ENCODE data around the gene FAAP100. TPM values are rescaled to one million over a fixed set of nuclear protein-coding genes. Genes with fewer than 3 reads are reported as not detected.
A peak's percentile ranks its signal among the peaks of the same experiment; 100 is the strongest.
"Not testable (repeated sequence)": the region's sequence is repeated elsewhere in the genome, so short reads cannot be mapped to it uniquely, and the experiment has no call there.

Gene FAAP100
- total RNA-seq, 1 experiment from 2014 or later, result 34.0 TPM

- DNase-seq (ENCODE audit: low read depth, low spot score), result peak; percentile 35
- in situ Hi-C loops (cut with HindIII; ENCODE audit: low pct_unique_long_range_greater_than_20kb, low sequenced_read_pairs), result no loop called here
Measured at GRCh38 chr17:81534157-81535006, 17.8 kb downstream of the FAAP100 start.

- no peak for DNase-seq (ENCODE audit: low read depth, low spot score)
Measured at GRCh38 chr17:81533339-81534141, 18.6 kb downstream of the FAAP100 start.

DNA sequence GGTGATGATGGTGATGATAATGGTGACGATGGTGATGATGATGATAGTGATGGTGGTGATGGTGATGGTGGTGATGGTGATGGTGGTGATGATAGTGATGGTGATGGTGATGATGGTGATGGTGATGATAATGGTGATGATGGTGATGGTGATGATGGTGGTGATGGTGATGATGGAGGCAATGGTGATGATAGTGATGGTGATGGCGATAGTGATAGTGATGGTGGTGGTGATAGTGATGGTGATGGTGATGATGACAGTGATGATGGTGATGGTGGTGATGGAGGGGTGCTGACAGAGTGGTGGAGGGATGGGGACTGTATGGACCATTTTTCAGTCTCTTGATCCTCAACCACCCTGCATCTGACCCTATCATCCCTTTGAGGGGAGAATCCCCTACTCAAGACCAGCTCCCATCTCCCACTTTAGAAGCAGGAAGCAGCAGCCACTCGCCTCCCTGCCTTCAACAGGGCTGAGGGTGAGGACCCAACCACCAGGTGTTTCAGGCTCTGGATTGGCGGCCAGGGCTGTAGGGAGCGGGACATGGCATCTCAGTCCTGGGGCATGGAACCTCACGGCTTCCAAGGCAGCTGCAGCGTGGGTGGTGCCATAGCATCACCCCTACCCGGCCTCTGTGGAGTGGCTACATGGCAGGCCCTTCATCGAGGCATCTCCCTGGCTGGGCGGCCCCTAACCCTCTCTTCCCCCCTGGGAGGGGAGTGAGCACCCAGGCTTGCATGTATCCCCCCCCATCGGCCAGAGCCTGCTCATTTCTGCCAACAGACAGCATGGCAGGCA, 19.5 kb downstream of the FAAP100 start:
- in situ Hi-C loops (cut with HindIII; ENCODE audit: low pct_unique_long_range_greater_than_20kb, low sequenced_read_pairs), result no loop called here

More at GRCh38 chr17:81533339-81534141, 18.6 kb downstream of the FAAP100 start:
- in situ Hi-C loops (cut with HindIII; ENCODE audit: low pct_unique_long_range_greater_than_20kb, low sequenced_read_pairs), result no loop called here

GRCh38 chr17:81531998-81532404, 20.2 kb downstream of the FAAP100 start:
- in situ Hi-C loops (cut with HindIII; ENCODE audit: low pct_unique_long_range_greater_than_20kb, low sequenced_read_pairs), result not testable (repeated sequence)

More for the DNA sequence above, 19.5 kb downstream of the FAAP100 start:
- no peak for DNase-seq (ENCODE audit: low read depth, low spot score)

DNA sequence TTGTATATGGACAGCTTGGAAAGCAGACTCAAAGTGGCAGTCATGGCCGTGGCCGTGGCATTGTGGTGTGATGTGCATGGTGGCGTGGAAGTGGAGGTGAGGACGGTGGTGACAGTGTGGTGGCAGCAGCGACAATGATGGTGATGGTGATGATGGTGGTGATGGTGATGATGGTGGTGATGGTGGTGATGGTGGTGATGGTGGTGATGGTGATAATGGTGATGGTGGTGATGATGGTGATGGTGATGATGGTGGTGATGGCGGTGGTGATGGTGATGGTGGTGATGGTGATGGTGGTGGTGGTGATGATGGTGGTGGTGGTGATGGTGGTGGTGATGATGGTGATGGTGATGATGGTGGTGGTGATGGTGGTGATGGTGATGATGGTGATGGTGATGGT, 21.1 kb downstream of the FAAP100 start:
- DNase-seq (ENCODE audit: low read depth, low spot score); in situ Hi-C loops (cut with HindIII; ENCODE audit: low pct_unique_long_range_greater_than_20kb, low sequenced_read_pairs): not testable (repeated sequence)

More at GRCh38 chr17:81531998-81532404, 20.2 kb downstream of the FAAP100 start:
- not testable (repeated sequence) for DNase-seq (ENCODE audit: low read depth, low spot score)

GRCh38 chr17:81529437-81529803, 22.7 kb downstream of the FAAP100 start:
- in situ Hi-C loops (cut with HindIII; ENCODE audit: low pct_unique_long_range_greater_than_20kb, low sequenced_read_pairs), result no loop called here
- DNase-seq (ENCODE audit: low read depth, low spot score), result no peak

GRCh38 chr17:81528651-81529436, 23.3 kb downstream of the FAAP100 start:
- in situ Hi-C loops (cut with HindIII; ENCODE audit: low pct_unique_long_range_greater_than_20kb, low sequenced_read_pairs), result no loop called here
- DNase-seq (ENCODE audit: low read depth, low spot score), result no peak

- in situ Hi-C loops (cut with HindIII; ENCODE audit: low pct_unique_long_range_greater_than_20kb, low sequenced_read_pairs), result no loop called here
- DNase-seq (ENCODE audit: low read depth, low spot score), result no peak
Measured at GRCh38 chr17:81528384-81528650, 23.8 kb downstream of the FAAP100 start.

- in situ Hi-C loops (cut with HindIII; ENCODE audit: low pct_unique_long_range_greater_than_20kb, low sequenced_read_pairs), result no loop called here
Measured at GRCh38 chr17:81527591-81528383, 24.4 kb downstream of the FAAP100 start, which contains the start of gene FSCN2. FSCN2 (plus strand) TSS chr17:81528377; CDS start chr17:81528532, 155 bp downstream.

GRCh38 chr17:81526662-81527571, 25.2 kb downstream of the FAAP100 start:
- in situ Hi-C loops (cut with HindIII; ENCODE audit: low pct_unique_long_range_greater_than_20kb, low sequenced_read_pairs), result no loop called here
- no peak for DNase-seq (ENCODE audit: low read depth, low spot score)

More at GRCh38 chr17:81527591-81528383, 24.4 kb downstream of the FAAP100 start, which contains the start of gene FSCN2:
- no peak for DNase-seq (ENCODE audit: low read depth, low spot score)

- DNase-seq (ENCODE audit: low read depth, low spot score), result no peak
- in situ Hi-C loops (cut with HindIII; ENCODE audit: low pct_unique_long_range_greater_than_20kb, low sequenced_read_pairs), result no loop called here
Measured at GRCh38 chr17:81524865-81525159, 27.3 kb downstream of the FAAP100 start.

- in situ Hi-C loops (cut with HindIII; ENCODE audit: low pct_unique_long_range_greater_than_20kb, low sequenced_read_pairs), result no loop called here
- DNase-seq (ENCODE audit: low read depth, low spot score), result no peak
Measured at GRCh38 chr17:81524039-81524864, 27.9 kb downstream of the FAAP100 start.

GRCh38 chr17:81523402-81524038, 28.6 kb downstream of the FAAP100 start:
- DNase-seq (ENCODE audit: low read depth, low spot score), result no peak
- in situ Hi-C loops (cut with HindIII; ENCODE audit: low pct_unique_long_range_greater_than_20kb, low sequenced_read_pairs), result no loop called here

Data from SK-MEL-5 (cell line).